ENCODE results near the gene DOLPP1.

DNA sequence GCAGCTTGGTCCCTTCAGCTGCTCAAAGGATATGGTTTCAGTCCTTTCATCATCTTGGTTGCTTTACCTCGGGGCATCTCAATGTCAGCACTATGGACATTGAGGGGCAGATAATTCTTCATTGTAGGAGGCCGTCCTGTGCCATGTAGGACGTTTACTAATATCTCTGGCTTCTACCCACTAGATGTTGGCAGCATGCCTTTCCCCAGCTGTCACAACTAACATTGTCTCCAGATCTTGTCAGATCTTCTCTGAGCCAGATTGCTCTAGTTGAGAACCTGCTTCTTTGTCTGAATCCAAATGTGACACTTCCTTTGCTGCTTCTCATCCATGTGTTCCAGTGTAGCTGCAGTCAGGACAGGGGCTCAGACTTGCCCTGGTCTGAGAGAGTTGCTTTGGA, 40.6 kb downstream of the DOLPP1 start:
- TF ChIP-seq, protein P1, sequence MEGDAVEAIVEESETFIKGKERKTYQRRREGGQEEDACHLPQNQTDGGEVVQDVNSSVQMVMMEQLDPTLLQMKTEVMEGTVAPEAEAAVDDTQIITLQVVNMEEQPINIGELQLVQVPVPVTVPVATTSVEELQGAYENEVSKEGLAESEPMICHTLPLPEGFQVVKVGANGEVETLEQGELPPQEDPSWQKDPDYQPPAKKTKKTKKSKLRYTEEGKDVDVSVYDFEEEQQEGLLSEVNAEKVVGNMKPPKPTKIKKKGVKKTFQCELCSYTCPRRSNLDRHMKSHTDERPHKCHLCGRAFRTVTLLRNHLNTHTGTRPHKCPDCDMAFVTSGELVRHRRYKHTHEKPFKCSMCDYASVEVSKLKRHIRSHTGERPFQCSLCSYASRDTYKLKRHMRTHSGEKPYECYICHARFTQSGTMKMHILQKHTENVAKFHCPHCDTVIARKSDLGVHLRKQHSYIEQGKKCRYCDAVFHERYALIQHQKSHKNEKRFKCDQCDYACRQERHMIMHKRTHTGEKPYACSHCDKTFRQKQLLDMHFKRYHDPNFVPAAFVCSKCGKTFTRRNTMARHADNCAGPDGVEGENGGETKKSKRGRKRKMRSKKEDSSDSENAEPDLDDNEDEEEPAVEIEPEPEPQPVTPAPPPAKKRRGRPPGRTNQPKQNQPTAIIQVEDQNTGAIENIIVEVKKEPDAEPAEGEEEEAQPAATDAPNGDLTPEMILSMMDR (IDR thresholded peaks at IDR 0.05; ENCODE audit: low read depth, low read length, missing input control) = no peak
- TF ChIP-seq RAD21 (IDR thresholded peaks at IDR 0.05) (no peak), SP1 (IDR thresholded peaks at IDR 0.05) (no peak), YY1 (IDR thresholded peaks at IDR 0.05) (no peak), FOXA1 (IDR thresholded peaks at IDR 0.05) (no peak), HNF4G (IDR thresholded peaks at IDR 0.05) (no peak), EGR1 (IDR thresholded peaks at IDR 0.05; ENCODE audit: low read depth in 2 of 2) (no peak), JUND (IDR thresholded peaks at IDR 0.05) (no peak)
- TF ChIP-seq, protein P2, sequence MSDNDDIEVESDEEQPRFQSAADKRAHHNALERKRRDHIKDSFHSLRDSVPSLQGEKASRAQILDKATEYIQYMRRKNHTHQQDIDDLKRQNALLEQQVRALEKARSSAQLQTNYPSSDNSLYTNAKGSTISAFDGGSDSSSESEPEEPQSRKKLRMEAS (IDR thresholded peaks at IDR 0.05) = no peak
- TF ChIP-seq, protein P3, sequence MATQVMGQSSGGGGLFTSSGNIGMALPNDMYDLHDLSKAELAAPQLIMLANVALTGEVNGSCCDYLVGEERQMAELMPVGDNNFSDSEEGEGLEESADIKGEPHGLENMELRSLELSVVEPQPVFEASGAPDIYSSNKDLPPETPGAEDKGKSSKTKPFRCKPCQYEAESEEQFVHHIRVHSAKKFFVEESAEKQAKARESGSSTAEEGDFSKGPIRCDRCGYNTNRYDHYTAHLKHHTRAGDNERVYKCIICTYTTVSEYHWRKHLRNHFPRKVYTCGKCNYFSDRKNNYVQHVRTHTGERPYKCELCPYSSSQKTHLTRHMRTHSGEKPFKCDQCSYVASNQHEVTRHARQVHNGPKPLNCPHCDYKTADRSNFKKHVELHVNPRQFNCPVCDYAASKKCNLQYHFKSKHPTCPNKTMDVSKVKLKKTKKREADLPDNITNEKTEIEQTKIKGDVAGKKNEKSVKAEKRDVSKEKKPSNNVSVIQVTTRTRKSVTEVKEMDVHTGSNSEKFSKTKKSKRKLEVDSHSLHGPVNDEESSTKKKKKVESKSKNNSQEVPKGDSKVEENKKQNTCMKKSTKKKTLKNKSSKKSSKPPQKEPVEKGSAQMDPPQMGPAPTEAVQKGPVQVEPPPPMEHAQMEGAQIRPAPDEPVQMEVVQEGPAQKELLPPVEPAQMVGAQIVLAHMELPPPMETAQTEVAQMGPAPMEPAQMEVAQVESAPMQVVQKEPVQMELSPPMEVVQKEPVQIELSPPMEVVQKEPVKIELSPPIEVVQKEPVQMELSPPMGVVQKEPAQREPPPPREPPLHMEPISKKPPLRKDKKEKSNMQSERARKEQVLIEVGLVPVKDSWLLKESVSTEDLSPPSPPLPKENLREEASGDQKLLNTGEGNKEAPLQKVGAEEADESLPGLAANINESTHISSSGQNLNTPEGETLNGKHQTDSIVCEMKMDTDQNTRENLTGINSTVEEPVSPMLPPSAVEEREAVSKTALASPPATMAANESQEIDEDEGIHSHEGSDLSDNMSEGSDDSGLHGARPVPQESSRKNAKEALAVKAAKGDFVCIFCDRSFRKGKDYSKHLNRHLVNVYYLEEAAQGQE (IDR thresholded peaks at IDR 0.05) = no peak
- TF ChIP-seq, protein P4, sequence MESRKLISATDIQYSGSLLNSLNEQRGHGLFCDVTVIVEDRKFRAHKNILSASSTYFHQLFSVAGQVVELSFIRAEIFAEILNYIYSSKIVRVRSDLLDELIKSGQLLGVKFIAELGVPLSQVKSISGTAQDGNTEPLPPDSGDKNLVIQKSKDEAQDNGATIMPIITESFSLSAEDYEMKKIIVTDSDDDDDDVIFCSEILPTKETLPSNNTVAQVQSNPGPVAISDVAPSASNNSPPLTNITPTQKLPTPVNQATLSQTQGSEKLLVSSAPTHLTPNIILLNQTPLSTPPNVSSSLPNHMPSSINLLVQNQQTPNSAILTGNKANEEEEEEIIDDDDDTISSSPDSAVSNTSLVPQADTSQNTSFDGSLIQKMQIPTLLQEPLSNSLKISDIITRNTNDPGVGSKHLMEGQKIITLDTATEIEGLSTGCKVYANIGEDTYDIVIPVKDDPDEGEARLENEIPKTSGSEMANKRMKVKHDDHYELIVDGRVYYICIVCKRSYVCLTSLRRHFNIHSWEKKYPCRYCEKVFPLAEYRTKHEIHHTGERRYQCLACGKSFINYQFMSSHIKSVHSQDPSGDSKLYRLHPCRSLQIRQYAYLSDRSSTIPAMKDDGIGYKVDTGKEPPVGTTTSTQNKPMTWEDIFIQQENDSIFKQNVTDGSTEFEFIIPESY (IDR thresholded peaks at IDR 0.05) = no peak
